ENCODE measurements around the gene SNAPC4.
"Not testable (repeated sequence)": the region's sequence is repeated elsewhere in the genome, so short reads cannot be mapped to it uniquely, and the experiment has no call there.

Gene SNAPC4

DNA sequence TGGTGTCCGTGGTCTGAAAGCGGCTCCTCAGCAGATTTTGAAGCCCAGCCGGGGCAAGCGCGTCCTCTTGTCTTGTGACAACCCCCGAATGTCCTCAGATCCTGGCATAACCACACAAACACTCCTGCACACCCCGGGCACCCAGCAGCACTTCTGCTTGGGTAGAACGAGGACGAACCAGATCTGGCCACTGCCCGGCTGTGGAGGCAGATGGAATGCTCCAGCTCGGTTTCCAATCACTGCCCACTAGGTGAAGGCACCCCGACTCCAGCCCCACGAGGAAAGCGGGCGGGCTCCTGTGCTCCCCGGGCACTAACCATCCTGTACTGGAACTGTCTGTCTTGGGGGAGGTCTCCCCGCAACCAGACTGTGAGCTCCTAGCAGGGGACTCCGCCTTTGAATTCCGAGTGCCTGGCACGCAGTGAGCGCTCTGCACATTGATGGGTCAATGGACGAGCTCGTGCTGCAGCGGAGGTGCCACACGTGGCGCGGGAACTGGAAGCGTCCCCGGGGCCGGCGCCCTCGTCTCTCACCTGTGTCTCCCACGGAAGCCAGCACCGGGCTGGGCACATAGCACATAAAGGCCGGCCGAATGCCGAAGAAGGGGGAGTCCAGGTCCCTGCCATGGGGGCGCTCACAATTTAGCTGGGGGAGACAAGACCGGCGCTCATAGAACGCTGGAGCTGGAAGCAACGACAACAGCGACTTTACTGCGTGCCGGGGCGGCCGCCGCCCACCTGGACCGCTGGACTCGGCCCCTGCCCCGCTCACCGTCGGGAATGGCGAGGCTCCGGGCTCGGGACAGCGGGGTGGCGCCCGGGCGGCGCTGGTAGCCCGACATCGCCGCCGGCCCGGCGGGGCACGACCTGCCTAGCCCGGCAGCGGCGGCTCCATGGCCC lies 9.8 kb upstream of the SNAPC4 start:
- peak; percentile 21 to 29 for DNase-seq (ENCODE audit: low read depth in 2 of 2)

DNA sequence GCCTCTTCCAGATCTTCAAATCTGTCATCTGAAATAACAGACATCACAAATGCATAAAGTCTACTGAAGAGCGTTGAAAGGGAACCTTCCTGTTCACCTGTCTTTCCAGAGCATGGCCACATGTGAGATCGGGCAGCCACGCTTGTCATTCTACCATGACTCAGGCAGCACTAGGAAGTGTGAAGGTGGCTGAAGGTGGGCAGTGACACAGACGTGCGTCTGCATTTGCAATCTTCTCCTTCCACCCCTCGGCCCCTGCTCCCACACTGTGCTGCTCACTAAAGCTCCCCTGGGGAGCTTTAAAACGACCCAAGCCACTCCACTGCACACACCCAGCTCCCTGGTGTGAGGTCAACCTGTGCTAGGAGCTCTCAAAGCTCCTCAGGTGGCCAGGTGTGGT lies 7.9 kb upstream of the SNAPC4 start:
- DNase-seq (ENCODE audit: low read depth in 2 of 2): no peak

DNA sequence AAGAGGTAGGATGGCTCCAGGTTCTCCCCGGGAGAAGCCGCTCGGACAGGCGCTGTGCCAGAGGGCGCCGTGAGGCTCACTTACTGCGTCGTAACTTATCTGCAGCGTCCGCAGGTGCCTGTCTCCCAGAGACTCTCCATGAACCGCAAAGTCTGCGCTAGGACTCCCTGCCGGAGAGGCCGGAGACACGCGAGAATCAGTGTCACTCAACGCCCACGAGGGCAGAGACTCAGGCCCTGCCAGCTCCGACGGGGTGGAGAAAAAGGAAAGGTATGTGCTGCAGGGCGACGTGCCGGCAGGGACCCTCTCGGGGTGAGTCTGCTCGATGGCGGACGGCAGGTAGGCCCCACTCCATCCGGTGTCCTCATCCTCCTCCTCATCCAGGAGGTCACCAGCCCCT lies 7.1 kb upstream of the SNAPC4 start:
- DNase-seq (ENCODE audit: low read depth in 2 of 2): not testable (repeated sequence)

DNA sequence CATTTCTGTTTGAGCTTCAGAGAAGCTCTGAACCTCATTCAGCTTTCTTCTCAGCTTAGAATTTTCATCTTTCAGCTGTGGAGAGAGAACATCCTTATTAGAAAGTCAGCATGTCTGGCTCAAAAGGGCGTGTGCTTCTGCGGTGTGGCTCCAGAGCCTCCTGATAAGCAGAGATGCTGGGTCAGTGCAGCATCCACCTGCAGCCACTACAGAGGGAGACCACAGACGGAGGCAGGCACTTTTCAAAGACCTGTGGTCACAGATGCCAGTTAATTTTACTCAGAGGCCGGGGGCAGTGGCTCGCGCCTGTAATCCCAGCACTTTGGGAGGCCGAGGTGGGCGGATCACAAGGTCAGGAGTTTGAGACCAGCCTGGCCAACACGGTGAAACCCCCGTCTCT lies 5.9 kb upstream of the SNAPC4 start:
- DNase-seq (ENCODE audit: low read depth in 2 of 2): not testable (repeated sequence)

DNA sequence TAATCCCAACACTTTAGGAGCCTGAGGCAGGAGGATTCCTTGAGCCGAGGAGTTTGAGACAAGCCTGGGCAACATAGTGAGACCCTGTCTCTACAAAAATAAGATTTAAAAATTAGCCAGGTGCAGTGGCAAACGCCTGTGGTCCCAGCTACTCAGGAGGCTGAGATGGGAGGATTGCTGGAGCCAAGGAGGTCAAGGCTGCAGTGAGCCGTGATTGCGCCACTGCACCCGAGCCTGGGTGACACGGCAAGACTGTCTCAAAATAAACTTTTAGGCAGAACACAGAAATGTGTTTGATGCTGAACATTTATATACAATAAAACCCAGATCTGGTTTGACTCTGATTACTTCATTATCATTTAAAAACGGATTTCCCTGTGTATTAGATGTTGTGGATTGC lies 5.5 kb upstream of the SNAPC4 start:
- DNase-seq (ENCODE audit: low read depth in 2 of 2): no peak

DNA sequence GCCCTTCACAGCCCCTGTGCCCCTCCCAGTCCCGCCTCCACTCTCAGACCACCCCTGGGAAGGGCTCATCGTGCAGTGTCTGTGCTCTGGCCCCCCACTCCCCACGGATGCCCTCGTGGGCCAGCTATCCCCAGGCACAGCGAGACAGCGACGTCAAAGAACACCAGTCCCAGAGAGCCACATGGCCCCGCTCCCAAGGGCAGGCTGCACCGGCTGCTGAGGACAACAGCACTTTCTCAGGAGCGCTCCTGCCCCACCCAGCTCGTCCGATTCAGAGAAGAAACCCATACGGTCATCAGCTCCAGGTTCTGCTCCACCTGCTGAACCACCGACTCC lies 4.8 kb upstream of the SNAPC4 start:
- DNase-seq (ENCODE audit: low read depth in 2 of 2): no peak

DNA sequence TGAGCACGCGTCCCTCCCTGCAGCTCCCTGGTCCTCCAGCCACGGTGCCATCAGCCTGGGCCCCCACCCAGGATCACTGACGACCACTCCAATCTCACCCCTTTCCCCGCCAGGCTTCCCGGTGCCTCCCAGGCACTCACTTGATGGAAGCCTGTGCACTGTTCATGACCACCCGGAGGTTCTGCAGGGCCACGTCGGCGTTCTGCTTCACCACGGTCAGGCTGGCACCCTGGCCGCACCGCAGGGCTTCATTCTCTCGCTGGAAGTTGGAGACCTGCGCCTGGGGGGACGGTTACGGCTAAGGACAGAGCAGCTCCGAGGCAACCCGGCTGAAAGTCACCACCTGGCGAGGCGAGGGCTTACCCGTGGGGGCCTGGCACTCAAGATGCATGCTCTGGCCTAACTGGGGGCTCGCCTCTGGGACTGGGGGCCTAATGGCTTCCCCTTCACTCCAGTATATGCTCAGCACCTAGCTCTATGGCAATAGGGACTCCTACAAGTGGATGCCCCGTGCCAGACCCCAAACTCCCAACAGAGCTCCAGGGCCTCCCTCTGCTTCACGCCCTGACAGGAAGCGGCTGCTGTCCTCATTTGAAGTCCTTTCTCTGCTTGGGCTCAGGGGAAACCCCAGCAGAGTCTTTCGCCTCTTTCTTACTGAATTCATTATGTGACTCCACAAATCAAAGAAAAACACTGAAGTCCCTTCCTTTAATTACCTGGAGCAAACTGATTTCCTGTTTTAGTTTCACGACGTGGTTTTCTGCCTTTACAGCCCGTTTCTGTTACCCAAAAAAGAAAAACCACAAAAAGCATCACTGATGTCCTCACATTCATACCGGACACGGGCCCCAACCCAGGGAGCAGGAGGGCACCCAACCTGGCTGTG lies 4.2 kb upstream of the SNAPC4 start:
- peak in 1 of 2 donors; percentile 22 for DNase-seq (ENCODE audit: low read depth in 2 of 2)

DNA sequence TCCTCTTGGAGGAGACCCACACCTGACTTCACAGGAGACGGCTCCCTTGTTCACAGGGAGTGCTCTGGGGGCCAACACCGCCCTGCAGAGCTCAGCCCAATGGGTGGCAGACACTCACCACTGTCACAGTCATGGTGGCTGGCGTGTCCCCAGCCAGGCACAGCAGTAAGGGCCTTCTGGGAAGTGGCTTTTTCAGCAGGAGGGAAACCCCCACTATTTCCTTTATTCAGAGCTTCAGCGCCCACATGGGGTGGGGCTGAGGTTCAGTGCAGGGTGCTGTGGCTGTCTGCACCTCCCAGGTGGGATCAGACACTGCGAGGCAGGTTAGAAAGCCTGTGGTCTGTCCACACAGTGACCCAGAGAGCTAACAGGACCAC lies 3.6 kb upstream of the SNAPC4 start:
- DNase-seq (ENCODE audit: low read depth in 2 of 2): peak; percentile 73 to 76

DNA sequence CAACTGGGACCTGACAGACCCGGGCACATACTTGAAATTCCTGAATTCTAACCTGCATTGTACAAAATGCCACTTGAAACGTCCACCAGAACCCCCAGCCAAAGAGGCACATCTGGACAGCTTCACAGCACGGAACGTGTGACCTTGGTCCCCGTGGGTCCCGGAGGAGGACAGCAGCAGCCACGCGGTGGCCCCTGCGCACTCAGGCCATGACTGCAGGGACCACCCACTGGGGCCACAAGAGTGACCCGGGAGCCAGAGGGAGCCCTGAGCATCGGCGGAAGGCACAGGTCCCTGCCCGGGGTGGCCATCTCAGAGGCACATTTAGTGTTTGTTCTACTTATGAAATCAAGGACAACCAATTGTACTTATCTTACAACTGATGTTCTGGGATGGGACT lies 2.1 kb upstream of the SNAPC4 start:
- DNase-seq (ENCODE audit: low read depth in 2 of 2): no peak

DNA sequence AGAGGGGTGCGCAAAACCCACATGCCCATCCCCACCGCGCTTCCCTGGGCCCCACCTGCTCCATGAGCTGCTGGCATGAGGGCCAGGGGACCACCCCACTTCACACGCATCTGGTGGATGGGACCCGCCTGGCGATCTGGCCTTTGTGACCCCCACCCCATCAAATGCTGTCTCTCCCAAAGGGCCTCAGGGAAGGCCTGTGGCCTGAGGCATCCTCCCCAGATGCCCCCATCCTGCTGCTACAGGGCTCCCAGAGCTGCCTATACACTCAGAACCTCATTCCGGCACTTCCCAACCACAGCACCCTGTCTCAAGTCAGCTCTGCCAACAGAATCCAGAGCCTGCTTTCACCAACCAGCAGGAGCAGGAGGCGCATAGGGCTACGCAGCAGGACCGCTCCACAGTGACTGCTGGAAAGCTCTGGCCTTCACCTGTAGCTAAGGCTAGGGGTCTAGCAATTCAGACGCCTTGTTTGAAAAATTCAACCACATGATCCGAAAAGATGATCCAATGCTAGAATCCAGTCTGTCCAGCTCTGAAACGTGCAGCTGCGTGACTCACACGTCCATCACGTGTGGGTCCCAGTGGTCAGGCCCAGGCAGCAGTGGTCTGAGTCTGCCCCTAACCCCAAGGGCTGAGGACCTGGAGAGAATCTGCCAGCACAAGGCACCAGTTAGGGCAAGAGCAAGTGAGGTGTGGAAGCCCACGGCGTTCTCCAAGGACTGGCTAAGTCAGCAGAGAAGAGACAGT lies 1.4 kb upstream of the SNAPC4 start:
- DNase-seq (ENCODE audit: low read depth in 2 of 2): no peak

DNA sequence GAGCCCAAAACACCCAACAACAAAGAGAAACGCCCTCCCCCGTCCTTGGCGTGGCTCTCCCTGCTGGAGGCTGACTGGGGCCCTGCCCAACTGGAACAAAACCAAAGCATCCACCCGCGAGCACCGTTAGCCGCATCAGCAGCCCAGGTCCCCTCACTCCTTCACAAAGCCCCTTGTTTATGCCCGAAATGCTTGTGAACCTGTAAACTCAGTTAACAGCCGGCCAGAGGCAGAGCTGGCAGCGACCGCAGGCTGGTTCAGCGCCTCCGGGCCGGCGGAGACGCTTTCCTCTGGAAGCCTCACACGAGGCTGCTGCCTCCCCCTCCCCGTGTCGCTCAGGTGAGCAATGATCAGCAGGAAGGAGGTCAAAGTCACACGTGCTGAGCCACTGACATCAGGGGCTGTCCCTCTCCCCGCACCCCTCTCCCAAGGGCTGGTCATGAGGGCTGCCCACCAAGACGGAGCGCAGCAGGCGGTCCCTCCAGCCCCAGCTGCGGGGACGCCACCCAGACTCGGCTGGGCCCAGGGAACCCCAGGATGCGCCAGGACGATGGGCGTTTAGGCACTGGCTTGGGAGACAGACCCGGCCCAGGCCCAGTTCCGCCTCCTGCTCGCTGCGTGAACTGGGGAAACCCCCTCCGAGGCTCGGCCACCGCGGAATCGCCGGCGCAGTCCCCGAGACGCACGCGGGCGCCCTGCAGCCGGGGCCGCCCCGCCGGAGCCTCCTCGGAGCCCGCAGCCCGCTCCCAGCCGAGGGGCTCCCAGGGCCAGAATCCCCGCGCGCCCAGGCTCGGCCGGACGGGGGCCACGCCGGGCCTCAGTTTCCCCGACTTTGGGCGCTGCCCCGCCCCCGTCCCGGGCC lies 563 bp downstream of the SNAPC4 start:
- DNase-seq (ENCODE audit: low read depth in 2 of 2): peak in 1 of 2 donors; percentile 46

DNA sequence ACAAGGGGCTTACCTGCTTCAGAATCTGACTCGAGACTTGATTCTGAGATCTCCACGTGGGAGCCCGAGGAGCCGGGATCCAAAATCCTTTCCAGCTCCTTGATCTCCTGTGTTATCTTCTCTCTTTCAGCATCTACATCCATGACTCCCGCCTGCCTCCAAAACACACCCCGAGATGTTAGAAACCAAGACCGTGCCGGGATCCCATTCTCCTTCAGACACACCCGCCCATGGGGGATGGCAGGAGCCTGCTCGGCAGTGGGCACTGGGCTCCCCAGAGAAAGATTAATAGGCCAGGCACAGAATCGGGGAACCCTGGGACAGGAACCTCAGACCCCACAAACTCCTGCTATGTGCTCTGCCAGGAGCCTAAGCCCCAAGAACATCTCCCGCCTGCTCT lies 1.7 kb downstream of the SNAPC4 start:
- no peak for DNase-seq (ENCODE audit: low read depth in 2 of 2)

DNA sequence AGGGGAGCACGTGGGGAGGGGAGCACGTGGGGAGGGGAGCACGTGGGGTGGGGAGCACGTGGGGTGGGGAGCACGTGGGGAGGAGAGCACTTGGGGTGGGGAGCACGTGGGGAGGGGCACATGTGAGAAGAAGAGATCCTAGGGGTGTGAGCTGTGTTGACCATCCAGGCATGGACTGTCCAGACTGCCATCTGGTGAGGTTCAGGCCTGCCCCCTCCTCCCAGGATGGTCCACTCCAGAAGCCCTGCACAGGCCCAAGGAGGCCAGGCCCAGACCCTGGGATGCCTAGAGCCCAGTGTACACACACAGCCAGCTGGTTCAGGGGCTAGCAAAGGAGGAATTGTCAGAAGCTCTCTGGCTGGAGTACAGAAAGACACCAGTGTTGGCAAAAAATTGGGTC lies 2.3 kb downstream of the SNAPC4 start:
- no peak for DNase-seq (ENCODE audit: low read depth in 2 of 2)

DNA sequence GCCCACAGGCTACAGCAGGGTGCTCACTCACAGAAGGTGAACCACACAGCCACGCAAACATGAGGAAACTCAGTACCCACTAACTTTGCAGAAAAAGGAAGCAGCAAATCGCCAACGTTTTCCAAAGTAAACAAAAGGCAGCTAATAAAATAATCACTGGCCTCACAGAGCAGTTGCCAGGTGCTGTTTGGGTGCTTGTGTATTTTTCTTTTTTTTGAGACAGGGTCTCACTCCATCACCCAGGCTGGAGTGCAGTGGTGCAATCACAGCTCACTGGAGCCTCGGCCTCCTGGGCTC lies 3.8 kb downstream of the SNAPC4 start:
- no peak for DNase-seq (ENCODE audit: low read depth in 2 of 2)

DNA sequence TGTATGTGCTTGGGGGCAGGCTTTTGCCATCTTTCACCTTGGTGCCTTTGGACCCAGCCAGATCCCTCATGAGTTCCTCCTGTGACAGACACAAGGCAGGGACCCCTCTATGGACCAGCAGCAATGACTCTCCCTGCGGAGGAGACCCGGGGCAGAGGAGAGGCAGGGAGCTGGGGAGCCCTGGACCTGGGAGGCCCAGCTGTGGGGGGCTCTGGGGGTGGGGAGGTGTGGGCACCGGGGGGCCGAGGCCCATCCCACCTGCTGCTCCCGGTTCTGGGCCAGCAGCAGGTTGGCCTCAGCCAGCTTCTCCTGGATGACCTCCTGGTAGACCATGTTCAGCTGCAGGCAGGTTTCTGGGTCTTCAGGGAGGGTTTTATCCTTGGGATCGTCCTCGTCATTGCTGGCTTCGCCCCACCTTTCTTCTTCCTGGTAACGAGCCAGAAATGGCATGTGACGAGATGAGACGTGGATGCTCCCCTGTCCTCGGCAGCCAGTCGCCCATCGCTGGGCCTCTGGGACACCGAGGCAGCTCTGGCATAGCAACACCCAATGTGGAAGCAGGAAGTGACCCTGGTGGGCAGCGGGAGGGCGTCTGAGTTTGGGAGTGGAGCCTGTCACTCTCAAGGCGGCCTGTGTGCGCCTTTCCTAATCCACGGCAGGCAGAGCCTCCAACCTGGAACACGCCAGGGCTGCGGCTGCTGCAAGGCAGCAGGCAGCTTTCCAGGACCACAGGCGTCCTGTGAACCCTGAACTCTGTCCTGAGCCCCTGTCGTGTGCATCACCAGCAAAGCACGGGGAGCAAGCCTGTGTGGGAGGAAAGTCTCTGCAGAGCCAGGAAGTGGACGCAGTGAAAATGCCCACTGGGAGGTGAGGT lies 4.4 kb downstream of the SNAPC4 start:
- no peak for DNase-seq (ENCODE audit: low read depth in 2 of 2)

DNA sequence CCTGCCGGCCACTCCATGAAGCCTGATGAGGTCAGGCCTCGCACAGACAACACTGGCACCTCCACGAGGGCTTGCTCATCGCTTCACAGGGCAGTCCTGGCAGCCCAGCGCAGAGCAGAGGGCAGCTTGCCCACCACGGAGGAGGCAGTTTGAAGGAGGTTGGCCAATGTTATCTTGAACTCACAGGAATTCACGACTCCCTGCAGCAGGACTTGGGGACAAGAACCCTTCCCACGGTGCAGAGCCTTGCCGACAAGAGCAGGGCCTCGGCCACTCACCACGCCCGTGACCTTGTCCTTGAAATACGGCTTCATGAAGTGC lies 5.0 kb downstream of the SNAPC4 start:
- DNase-seq (ENCODE audit: low read depth in 2 of 2): no peak

DNA sequence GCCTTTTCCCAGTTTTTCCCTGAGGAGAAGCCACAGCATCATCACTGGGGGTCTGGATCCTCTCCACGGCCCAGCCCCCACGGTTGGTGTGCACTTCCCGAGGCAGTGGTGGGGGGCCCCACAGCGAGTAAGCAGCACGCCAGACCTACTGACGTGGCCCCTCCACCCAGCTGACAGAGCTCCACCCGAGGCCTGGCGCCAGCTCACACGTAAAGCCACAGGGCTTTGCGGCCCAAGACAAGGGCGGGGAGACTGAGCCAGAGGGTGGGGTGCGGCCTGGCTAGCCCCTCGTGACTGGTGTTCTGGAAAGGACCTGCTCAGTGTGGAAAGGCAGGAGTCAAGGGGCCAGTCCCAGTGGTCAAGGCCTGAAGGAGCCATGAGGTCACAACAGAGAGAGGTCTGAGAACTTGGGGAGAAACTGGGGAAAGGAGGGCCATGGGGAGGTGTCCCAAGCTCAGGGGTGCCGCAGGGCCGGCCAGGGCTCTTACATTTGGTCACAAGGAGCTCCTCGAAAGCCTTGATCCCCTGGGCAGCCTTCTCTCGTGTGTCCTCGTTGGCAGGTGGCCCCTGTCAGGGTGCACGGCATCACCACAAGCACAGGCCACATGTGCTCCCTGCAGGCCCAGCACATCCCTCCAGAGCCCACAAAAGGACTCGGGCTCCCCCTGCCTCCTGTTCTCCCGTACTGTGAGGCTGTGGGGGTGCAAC lies 5.5 kb downstream of the SNAPC4 start:
- DNase-seq (ENCODE audit: low read depth in 2 of 2): no peak

DNA sequence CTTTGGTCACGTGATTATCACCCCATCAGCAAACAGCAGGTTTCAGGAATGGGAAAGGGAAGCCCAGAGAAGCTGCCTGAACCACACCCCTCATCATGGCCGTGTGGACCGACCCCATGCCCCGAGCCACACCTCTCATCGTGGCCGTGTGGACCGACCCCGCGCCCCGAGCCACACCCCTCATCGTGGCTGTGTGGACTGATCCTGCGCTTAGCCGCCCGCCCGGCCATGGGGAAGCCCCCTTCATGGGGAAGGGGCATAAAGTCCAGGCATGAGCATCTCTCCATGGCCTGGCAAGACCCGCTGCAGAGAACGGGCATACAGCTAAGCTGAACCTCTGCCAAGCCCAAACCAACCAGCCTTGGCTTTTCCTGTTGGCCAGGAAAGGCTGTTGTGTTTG lies 6.4 kb downstream of the SNAPC4 start:
- no peak for DNase-seq (ENCODE audit: low read depth in 2 of 2)

DNA sequence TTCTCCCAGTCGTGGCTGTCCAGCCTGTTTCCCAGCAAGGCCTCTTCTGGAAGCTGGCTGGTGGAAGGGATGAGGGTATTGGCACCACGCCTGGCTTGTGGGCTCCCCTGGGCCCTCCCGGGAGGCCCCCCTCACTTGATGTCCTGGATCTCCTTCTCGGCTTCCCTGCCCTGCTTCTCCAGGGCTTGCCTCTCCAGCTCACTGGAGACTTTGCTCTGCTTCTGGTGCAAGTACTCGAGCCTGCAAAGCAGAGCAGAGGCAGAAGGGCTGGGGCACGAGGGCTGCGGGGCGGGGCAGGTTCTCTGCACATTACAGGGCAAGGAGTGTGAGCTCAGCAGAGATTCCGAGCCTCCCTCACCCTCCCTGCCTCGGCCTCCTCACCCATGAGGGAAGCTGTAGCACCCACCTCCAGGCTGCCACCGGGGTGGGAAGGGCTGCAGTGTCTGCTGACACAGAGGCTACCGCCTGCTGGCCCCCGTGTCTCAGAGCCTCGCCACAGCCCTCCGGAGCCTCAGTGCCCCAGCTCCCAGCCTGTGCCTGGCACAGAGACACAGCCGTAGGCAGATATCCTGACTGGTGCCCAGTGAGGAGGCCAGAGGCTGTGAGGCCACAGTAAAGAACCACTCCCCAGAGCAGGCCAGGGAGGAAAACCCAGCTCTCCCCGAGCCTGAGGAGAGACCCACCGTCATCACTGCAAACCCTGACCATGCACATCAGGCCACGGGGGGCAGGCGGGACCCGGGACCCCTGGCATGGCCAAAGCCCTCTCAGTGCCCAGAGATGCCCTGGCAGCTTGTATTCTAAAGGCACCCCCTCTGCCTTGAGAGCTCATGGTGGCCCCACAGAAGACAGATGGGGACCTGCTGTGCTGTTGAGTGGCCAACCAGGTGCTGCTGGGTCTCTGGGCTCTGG lies 7.2 kb downstream of the SNAPC4 start:
- no peak for DNase-seq (ENCODE audit: low read depth in 2 of 2)

All from stimulated activated CD8-positive, alpha-beta memory T cell treated with anti-CD3 and anti-CD28 coated beads, Interleukin-7, amount 100 ng/mL, for 4 hours (primary cell).